HTR-8/SVneo (cell line): ENCODE data around the gene HS3ST3A1.

Experiments used
- DNase-seq: peaks from one replicate; pipeline ENCODE4 v3.0.0; 2011; ENCODE audit warnings: low spot score, mixed read lengths; ENCODE audit not compliant: insufficient read length
- FAIRE-seq: peaks from 2 replicates; lab custom pipeline; 2011; peaks lifted over from hg19 to GRCh38; lab: Jason Lieb, UNC

Gene HS3ST3A1

GRCh38 chr17:13541032-13541480, 60.7 kb downstream of the HS3ST3A1 start:
- FAIRE-seq: no peak
- peak; percentile 49 for DNase-seq

GRCh38 chr17:13540546-13540945, 61.2 kb downstream of the HS3ST3A1 start:
- FAIRE-seq (no peak), DNase-seq (no peak)

GRCh38 chr17:13539421-13539820, 62.3 kb downstream of the HS3ST3A1 start:
- DNase-seq: no peak
- FAIRE-seq: no peak

- no peak for DNase-seq
- FAIRE-seq: no peak
Measured at GRCh38 chr17:13538841-13539411, 62.8 kb downstream of the HS3ST3A1 start.

- FAIRE-seq (no peak), DNase-seq (no peak)
Measured at GRCh38 chr17:13537871-13538643, 63.7 kb downstream of the HS3ST3A1 start.

GRCh38 chr17:13537167-13537731, 64.5 kb downstream of the HS3ST3A1 start:
- no peak for FAIRE-seq
- no peak for DNase-seq

GRCh38 chr17:13534946-13535345, 66.8 kb downstream of the HS3ST3A1 start:
- DNase-seq (no peak), FAIRE-seq (no peak)

- FAIRE-seq (no peak), DNase-seq (no peak)
Measured at GRCh38 chr17:13531721-13532120, 70.0 kb downstream of the HS3ST3A1 start.

- DNase-seq (no peak), FAIRE-seq (no peak)
Measured at GRCh38 chr17:13525876-13526275, 75.9 kb downstream of the HS3ST3A1 start.

- DNase-seq: no peak
- FAIRE-seq: no peak
Measured at GRCh38 chr17:13523164-13523563, 78.6 kb downstream of the HS3ST3A1 start.

- no peak for DNase-seq
- no peak for FAIRE-seq
Measured at GRCh38 chr17:13522749-13523148, 79.0 kb downstream of the HS3ST3A1 start.

- DNase-seq (no peak), FAIRE-seq (no peak)
Measured at GRCh38 chr17:13521784-13522183, 79.9 kb downstream of the HS3ST3A1 start.

- FAIRE-seq (no peak), DNase-seq (no peak)
Measured at GRCh38 chr17:13520899-13521572, 80.7 kb downstream of the HS3ST3A1 start.

GRCh38 chr17:13518261-13519000, 83.3 kb downstream of the HS3ST3A1 start:
- DNase-seq (no peak), FAIRE-seq (no peak)

- no peak for DNase-seq
- FAIRE-seq: no peak
Measured at GRCh38 chr17:13513039-13513405, 88.7 kb downstream of the HS3ST3A1 start.

GRCh38 chr17:13510062-13510461, 91.7 kb downstream of the HS3ST3A1 start:
- DNase-seq: no peak
- no peak for FAIRE-seq

GRCh38 chr17:13509527-13509926, 92.2 kb downstream of the HS3ST3A1 start:
- FAIRE-seq: no peak
- no peak for DNase-seq

- FAIRE-seq: no peak
- DNase-seq: no peak
Measured at GRCh38 chr17:13508896-13509295, 92.8 kb downstream of the HS3ST3A1 start.

GRCh38 chr17:13503526-13503925, 98.2 kb downstream of the HS3ST3A1 start:
- DNase-seq: no peak
- no peak for FAIRE-seq

GRCh38 chr17:13502263-13502662, 99.5 kb downstream of the HS3ST3A1 start:
- DNase-seq (no peak), FAIRE-seq (no peak)
